Central memory CD8-positive, alpha-beta T cell (primary cell): ENCODE data around the gene GUCY1A1.

Experiments
- ATAC-seq: fragments of 150-1000 bp; cut with Tn5 transposase; replicated peaks from 2 replicates; pipeline ENCODE4 v1.10.0; 2022; ENCODE audit warnings: mild to moderate bottlenecking, moderate FRiP score, moderate number of reproducible peaks; ENCODE audit not compliant: poor library complexity, severe bottlenecking; ENCODE audit errors: extremely low read depth
- DNase-seq, 2 donors: peaks; one replicate each; pipeline ENCODE4 v3.0.0; 2021; ENCODE audit warnings: low spot score in 2 of 2
- H3K27ac Mint-ChIP-seq: one replicate; pipeline ENCODE4 v1.8.0; 2022; ENCODE audit warnings: low read depth, mild to moderate bottlenecking, moderate library complexity, mixed read lengths
- H3K27me3 Mint-ChIP-seq: one replicate; pipeline ENCODE4 v1.8.0; 2022; ENCODE audit warnings: mixed read lengths
- H3K36me3 Mint-ChIP-seq: one replicate; pipeline ENCODE4 v1.8.0; 2022; ENCODE audit warnings: mild to moderate bottlenecking, moderate library complexity, mixed read lengths; ENCODE audit not compliant: insufficient read depth
- H3K4me1 Mint-ChIP-seq: one replicate; pipeline ENCODE4 v1.8.0; 2022; ENCODE audit warnings: mixed read lengths
- H3K4me3 Mint-ChIP-seq: one replicate; pipeline ENCODE4 v1.8.0; 2022; ENCODE audit warnings: mild to moderate bottlenecking, moderate library complexity, mixed read lengths
- H3K9me3 Mint-ChIP-seq: one replicate; pipeline ENCODE4 v1.8.0; 2022; ENCODE audit warnings: mixed read lengths

GUCY1A1 gene

GRCh38 chr4:155738548-155738947 lies 71.9 kb downstream of the GUCY1A1 start:
- ATAC-seq, result no peak
- no peak overlapping the region for H3K27ac Mint-ChIP-seq
- no peak for DNase-seq

GRCh38 chr4:155741546-155741945 lies 74.9 kb downstream of the GUCY1A1 start:
- ATAC-seq (no peak), DNase-seq (no peak)
- H3K9me3 Mint-ChIP-seq, result no peaks in the 10 kb centered on the region
- H3K27ac Mint-ChIP-seq, result no peak overlapping the region
- no peaks in the 10 kb centered on the region for H3K27me3 Mint-ChIP-seq
- no peaks in the 10 kb centered on the region for H3K36me3 Mint-ChIP-seq
- no peak overlapping the region for H3K4me3 Mint-ChIP-seq
- H3K4me1 Mint-ChIP-seq, result no peaks in the 10 kb centered on the region

More at GRCh38 chr4:155738548-155738947, 71.9 kb downstream of the GUCY1A1 start:
- H3K4me3 Mint-ChIP-seq, result no peak overlapping the region
- H3K27me3 Mint-ChIP-seq, result no peaks in the 10 kb centered on the region
- no peaks in the 10 kb centered on the region for H3K4me1 Mint-ChIP-seq
- no peaks in the 10 kb centered on the region for H3K9me3 Mint-ChIP-seq
- H3K36me3 Mint-ChIP-seq, result no peaks in the 10 kb centered on the region

GRCh38 chr4:155742310-155743015 lies 75.8 kb downstream of the GUCY1A1 start:
- Mint-ChIP-seq H3K4me3 (no peak overlapping the region), H3K36me3 (no peaks in the 10 kb centered on the region), H3K27ac (no peak overlapping the region), H3K27me3 (no peaks in the 10 kb centered on the region), H3K4me1 (no peaks in the 10 kb centered on the region), H3K9me3 (no peaks in the 10 kb centered on the region)
- no peak for ATAC-seq
- no peak for DNase-seq

GRCh38 chr4:155745984-155746383 lies 79.3 kb downstream of the GUCY1A1 start:
- no peak overlapping the region for H3K27ac Mint-ChIP-seq
- H3K36me3 Mint-ChIP-seq, result no peaks in the 10 kb centered on the region
- H3K4me3 Mint-ChIP-seq, result no peak overlapping the region
- no peaks in the 10 kb centered on the region for H3K4me1 Mint-ChIP-seq
- ATAC-seq, result no peak
- H3K27me3 Mint-ChIP-seq, result no peaks in the 10 kb centered on the region
- DNase-seq, result no peak
- no peaks in the 10 kb centered on the region for H3K9me3 Mint-ChIP-seq

- no peak for ATAC-seq
- no peak for DNase-seq
- no peak overlapping the region for H3K27ac Mint-ChIP-seq
- H3K9me3 Mint-ChIP-seq, result no peaks in the 10 kb centered on the region
- no peaks in the 10 kb centered on the region for H3K36me3 Mint-ChIP-seq
- H3K4me3 Mint-ChIP-seq, result no peak overlapping the region
- H3K4me1 Mint-ChIP-seq, result no peaks in the 10 kb centered on the region
- no peaks in the 10 kb centered on the region for H3K27me3 Mint-ChIP-seq
These were observed 81.4 kb downstream of the GUCY1A1 start for GRCh38 chr4:155748039-155748438.

GRCh38 chr4:155749041-155749440 lies 82.4 kb downstream of the GUCY1A1 start:
- DNase-seq (no peak), ATAC-seq (no peak)
- H3K27me3 Mint-ChIP-seq, result no peaks in the 10 kb centered on the region
- no peaks in the 10 kb centered on the region for H3K9me3 Mint-ChIP-seq
- no peak overlapping the region for H3K4me3 Mint-ChIP-seq
- no peak overlapping the region for H3K27ac Mint-ChIP-seq
- no peaks in the 10 kb centered on the region for H3K36me3 Mint-ChIP-seq
- no peaks in the 10 kb centered on the region for H3K4me1 Mint-ChIP-seq

- no peak for DNase-seq
- Mint-ChIP-seq H3K27ac (no peak overlapping the region), H3K9me3 (no peaks in the 10 kb centered on the region), H3K27me3 (no peaks in the 10 kb centered on the region), H3K36me3 (no peaks in the 10 kb centered on the region), H3K4me3 (no peak overlapping the region), H3K4me1 (no peaks in the 10 kb centered on the region)
- ATAC-seq, result no peak
These were observed 84.9 kb downstream of the GUCY1A1 start for GRCh38 chr4:155751569-155751968.

GRCh38 chr4:155757745-155758265 lies 91.2 kb downstream of the GUCY1A1 start:
- ATAC-seq (no peak), DNase-seq (no peak)
- Mint-ChIP-seq H3K27ac (no peak overlapping the region), H3K36me3 (no peaks in the 10 kb centered on the region), H3K4me3 (no peak overlapping the region), H3K27me3 (peaks cover 23% of the 10 kb centered on the region), H3K4me1 (no peaks in the 10 kb centered on the region), H3K9me3 (peaks cover 5% of the 10 kb centered on the region)

GRCh38 chr4:155758481-155759371 lies 92.1 kb downstream of the GUCY1A1 start, which contains the start of gene GUCY1B1:
Gene GUCY1B1, plus strand, starts transcription at chr4:155759021. Its CDS starts 120 bp downstream, at chr4:155759141.
- peaks cover 23% of the 10 kb centered on the region for H3K27me3 Mint-ChIP-seq
- no peak within 1 kb of the TSS for H3K27ac Mint-ChIP-seq
- H3K4me1 Mint-ChIP-seq, result no peaks in the 10 kb centered on the region
- ATAC-seq, result peak; percentile 70
- peaks cover 5% of the 10 kb centered on the region for H3K9me3 Mint-ChIP-seq
- H3K36me3 Mint-ChIP-seq, result no peaks in the 10 kb centered on the region
- no peak within 1 kb of the TSS for H3K4me3 Mint-ChIP-seq
- peak in 1 of 2 donors; percentile 19 for DNase-seq

- no peaks in the 10 kb centered on the region for H3K4me1 Mint-ChIP-seq
- peaks cover 23% of the 10 kb centered on the region for H3K27me3 Mint-ChIP-seq
- no peak overlapping the region for H3K4me3 Mint-ChIP-seq
- DNase-seq, result no peak
- no peaks in the 10 kb centered on the region for H3K36me3 Mint-ChIP-seq
- ATAC-seq, result no peak
- H3K27ac Mint-ChIP-seq, result no peak overlapping the region
- H3K9me3 Mint-ChIP-seq, result peaks cover 5% of the 10 kb centered on the region
These were observed 93.0 kb downstream of the GUCY1A1 start for GRCh38 chr4:155759372-155760252.

GRCh38 chr4:155761047-155761446 lies 94.4 kb downstream of the GUCY1A1 start:
- DNase-seq (no peak), ATAC-seq (no peak)
- Mint-ChIP-seq H3K4me1 (no peaks in the 10 kb centered on the region), H3K27me3 (peaks cover 23% of the 10 kb centered on the region), H3K27ac (no peak overlapping the region), H3K9me3 (peaks cover 5% of the 10 kb centered on the region), H3K36me3 (no peaks in the 10 kb centered on the region), H3K4me3 (no peak overlapping the region)

- ATAC-seq (no peak), DNase-seq (no peak)
- Mint-ChIP-seq H3K4me1 (no peaks in the 10 kb centered on the region), H3K9me3 (peaks cover 5% of the 10 kb centered on the region), H3K27me3 (peaks cover 23% of the 10 kb centered on the region), H3K27ac (no peak overlapping the region), H3K36me3 (no peaks in the 10 kb centered on the region), H3K4me3 (no peak overlapping the region)
These were observed 95.3 kb downstream of the GUCY1A1 start for GRCh38 chr4:155761916-155762315.
